DMS153 treated with DMSO at 0.1 percent for 48 hours (cell line): ENCODE measurements around the gene LIFR.

Source experiments
- DNase-seq: peaks from one replicate; lab custom pipeline; 2025; ENCODE audit not compliant: unreplicated experiment; lab: John Stamatoyannopoulos, UW

Gene LIFR

DNA sequence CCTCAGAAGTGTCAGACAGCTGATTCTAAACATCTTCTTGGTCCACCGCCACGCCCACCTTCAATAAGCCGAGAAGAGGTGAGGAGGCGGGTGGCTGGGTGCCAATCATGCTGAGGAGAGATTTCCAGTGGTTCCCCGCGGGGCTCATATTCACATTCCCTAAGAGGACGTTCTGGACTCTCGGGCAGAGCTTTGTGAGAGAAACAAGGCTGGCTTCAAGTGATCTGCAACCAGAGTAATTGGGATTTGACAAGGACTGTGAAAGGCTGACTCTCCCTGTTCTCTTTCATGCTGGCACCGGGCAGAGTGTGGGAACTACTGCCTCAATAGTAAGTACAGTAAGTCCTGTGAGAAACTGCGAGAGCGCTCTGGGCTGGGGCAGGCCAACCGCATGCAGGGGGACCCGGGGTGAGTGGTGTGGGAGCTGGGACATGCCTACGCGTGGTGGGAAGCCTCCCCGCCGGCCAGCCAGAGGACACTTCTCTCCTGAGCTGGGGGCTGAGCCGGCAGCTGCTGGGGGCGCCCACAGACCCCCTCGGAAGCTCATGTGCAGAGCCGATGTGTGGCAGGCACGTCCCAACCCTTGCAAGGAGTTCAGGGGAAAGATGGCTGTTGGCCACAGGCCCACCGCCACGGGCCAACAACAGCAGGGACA is 110.9 kb downstream of the LIFR start:
- no peak for DNase-seq

DNA sequence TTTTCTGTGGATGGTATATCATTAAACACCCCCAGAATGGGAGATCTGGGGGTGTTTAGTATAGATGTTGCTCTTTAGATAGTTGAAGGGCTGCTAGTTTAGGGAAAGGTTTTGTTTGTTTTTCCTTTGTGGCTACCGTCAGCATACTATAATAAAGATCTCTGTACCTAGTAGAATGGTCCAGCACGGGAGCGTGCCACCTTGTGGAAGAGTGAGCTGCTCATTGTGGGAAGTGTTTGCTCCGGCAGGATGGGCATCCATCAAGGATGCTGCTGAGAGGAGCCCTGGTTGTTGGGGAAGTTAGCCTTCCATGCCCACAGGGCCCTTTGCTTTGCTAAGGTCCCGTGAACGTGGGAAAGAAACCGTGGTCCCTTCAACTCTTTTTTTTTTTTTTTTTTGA is 113.1 kb downstream of the LIFR start:
- DNase-seq: no peak

DNA sequence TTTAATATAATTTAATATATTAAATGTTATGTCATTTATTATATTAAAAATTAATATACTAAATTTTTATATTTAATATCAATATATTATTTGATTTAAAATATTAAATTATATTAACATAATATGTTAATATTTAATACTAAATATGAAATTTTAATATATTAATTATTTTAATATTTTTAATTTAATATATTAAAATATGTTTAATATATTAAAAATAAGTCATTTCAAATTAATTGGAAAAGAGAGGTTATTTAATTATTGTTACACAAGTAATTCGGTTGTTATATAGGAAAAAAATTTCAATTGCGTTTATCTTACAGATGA is 114.2 kb downstream of the LIFR start:
- DNase-seq: no peak

DNA sequence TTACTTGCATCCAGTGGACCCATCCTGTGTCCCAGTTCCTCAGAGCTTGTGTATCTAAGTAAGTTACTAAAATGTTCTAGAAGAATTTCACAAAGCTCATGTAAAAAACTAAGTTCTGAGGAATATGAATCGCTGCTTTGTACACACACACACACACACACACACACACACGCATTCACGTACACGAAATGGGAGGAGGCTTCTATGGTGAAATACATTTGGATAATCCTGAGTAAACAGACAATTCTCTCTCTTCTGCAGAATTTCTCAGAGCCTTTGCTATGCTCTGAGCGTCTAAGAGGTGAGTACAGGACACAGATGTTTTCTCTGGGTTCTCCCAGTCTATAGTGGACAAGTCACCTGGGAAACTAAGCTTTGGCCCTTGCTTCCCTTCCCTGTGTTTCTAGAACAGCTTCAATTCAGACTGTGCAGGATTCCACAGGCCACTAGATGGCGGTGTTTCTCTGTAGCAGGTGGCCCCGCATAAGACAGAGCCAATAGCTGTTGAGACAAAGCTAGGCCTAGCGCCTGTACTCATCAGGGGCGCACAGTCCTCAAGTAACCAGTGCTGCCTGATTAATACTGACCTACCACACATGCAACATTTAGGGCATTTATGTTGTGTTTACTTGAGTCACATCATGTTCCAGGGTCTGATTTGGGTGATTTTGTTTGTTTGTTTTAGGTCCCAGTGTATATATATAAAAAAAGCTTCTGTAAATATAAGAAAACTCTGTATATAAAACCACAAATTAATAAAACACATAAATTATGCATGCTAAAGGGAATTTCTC is 114.8 kb downstream of the LIFR start:
- peak; percentile 95 for DNase-seq

DNA sequence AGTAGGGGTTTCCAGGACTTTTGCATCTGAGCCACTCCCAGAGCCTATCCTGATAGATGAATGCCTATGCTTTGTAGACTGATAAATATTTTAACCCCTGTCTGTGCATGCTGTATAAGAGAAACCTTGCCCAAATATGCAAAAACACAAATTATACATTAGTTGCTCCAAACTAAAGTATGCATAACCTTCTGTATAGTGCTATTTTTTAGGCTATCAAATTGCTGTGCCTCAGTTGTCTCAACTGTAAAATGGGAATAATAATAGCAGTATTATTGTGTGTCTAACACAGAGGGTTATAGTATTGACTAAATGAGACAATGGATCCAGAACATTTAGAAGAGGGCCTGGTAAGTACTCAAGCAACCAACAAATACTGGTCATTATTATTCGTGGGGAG is 117.7 kb downstream of the LIFR start:
- no peak for DNase-seq

DNA sequence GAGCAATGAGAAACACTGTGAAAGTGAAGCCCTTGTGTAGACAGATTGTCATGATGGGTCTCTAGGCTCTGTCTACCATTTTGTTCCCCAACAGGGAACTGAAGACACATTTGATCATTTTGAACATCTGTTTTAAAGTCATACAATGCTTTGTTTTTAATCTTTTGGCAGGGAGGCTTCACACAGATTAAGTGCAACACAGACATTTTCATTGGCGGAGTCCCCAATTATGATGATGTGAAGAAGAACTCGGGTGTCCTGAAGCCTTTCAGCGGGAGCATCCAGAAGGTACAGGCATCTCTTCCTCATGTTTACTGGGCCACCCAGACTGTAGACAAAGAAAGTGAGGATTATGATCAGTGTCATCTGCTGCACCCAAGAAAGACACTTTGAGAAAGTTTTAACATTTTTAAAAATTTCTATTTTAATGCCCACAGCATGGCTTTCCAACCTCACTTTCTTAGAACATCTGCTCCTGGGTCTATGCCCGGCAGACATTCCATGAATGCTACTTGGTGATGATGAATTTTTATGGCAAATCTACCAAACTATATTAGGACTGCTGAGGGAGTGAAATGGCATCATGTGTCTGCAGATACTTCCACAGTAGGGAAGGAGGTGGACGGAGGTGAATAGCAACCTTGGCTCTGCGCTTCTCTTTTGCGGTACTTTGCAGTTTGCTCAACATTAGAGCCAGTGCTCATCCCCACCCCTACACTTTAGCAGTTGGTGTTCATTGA is 121.3 kb downstream of the LIFR start:
- no peak for DNase-seq

DNA sequence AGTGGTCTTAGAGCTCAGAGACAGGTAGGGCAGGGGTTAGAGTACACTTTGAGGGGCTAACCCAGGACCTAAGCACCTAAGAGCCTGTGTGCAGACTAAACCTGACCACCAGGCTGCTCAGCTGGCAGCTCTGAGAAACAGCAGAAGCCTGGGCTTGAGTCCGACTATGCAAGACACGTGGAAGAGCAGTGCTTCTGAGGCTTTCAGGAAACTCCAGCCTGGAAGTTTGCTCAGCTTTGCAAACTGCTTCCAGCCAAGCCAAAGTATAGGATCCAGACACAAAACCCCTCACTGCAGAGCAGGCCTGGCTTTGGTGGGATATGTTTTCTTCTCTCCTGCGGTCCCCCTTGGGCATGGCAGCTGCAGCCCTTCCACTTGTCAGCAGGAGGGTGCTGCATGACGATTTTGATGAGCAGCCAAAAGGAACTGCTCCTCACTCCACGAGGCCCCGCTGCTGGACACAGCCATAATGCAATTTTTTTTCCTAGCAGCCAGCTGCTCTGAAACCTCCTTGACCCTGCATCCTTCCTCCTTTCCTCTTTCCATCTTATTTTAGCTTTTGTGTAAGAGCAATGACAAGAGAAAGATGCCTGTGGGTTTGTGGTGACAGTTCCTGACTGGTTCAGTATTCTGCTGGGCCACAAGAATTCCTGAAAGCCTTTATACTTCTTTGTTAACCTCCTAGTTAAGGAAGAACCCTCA is 123.1 kb downstream of the LIFR start:
- DNase-seq: no peak

DNA sequence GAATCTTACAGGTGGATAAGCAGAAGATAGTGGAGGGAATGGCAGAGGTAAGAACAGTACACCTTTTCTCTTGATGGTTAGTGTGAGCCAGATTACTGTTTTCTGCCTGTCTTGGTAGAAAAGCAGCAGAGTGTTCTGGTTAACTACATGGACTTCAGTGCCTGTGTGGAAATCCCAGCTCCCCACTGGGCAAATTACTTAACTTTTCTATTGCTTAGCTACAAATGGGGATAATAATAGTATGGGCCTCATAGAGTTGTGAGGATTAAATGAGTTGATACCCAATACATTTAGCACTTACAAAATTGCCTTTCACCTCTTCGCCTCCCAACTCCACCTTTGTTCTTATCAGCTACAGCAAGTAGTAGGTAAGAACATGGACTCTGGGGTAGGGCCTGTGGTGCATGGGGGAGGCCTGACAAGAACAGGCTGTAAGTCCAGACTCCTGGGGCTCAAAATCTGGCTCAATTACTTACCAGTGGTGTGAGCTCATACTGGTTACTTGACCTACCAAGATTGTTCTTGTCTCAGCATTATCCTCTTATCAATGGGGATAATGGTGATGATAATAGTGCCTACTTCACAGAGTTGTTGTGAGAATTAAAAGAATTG is 125.1 kb downstream of the LIFR start:
- DNase-seq: no peak

DNA sequence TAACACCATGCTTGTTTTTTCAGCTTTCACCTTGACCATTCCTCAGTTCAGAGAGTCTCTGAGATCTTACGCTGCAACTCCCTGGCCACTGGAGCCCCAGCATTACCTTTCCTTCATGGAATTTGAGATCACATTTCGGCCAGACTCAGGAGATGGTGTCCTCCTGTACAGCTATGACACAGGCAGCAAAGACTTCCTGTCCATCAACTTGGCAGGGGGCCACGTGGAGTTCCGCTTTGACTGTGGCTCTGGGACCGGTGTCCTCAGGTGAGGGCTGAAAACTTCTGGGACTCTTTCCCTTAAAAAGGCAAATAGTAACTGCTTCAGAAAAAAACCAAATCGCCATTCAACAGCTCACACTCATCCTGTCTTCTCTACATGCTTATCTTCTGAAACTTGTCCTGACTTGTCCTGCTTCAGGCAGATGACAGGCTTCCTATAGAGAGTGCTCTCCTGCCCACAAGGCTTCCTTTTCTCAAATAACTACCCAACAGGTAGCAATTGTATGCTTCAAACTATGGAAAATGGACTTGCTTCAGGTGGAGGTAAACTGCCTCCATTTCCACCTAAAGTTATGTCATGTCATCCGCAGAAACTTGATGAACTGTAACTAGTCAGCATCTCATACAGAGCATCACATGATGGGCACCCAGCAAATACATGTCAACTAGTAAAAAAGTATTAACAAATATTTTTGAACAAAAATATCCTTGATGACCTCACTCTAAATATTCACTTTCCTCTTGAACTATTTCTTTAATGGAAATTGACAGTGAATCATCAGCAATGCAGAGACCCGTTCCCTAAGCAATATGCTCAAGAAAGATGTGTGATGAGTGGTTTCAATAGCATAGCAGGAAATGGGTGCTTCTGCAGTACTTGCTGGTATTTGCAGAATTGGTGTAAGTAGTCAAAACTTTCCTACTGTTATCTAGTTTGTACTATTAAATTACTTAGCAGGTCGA is 129.2 kb downstream of the LIFR start:
- no peak for DNase-seq

DNA sequence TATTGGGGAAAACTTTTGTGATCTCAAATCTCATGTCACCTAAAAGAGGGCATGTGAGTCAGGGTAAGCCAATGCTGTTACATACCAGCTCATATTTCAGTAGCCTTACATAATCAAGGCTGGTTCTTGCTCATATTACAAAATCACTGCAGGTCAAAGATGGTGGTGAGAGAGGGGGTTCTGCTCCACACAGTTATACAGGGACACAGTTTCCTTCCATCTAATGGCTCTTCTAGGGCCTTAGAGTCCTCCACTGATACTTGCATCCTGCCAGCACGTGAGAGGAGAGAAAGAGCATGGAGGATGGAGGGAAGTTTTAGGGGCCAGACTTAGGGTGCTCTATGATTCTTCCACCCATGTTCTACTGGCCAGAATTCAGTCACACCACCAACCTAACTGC is 130.0 kb downstream of the LIFR start:
- DNase-seq: no peak
